LNCaP clone FGC (cell line): Measurements from ENCODE around the gene GLI2.

Source experiments
- DNase-seq: peaks from one replicate; pipeline ENCODE4 v3.0.0-alpha.2; 2011; ENCODE audit warnings: low read depth
- H3K4me3 ChIP-seq: 2 replicates; pipeline ENCODE4 v1.5.1; 2011; ENCODE audit warnings: mild to moderate bottlenecking, low read depth, low read length, control low read depth
- TF ChIP-seq, protein P1 (sequence below): IDR thresholded peaks from 2 replicates; pipeline ENCODE4 v1.5.1; 2012; ENCODE audit warnings: mild to moderate bottlenecking; ENCODE audit not compliant: control insufficient read depth, insufficient read depth; ENCODE audit errors: extremely low read depth

GLI2 gene

DNA sequence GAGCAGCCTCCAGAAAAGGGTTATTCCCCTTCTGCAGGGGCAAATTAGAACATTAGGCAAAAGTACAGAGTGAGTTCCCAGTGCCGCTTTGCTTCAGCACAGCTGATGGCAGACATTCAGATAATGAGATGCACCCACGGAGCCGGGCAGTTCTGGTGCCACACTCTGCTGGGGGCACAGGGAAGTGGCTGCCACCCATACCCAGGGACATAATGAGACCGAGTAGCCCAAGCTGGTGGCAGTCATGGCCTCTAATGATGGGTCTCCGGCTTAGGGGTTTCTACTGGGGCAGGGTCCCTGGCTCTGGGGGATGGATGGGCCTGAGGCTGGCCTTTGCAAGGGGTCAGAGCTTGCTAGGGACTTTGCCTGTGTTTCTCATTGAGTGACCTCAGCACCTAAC is 26.2 kb downstream of the GLI2 start:
- no peak for DNase-seq
- TF ChIP-seq, protein P1, sequence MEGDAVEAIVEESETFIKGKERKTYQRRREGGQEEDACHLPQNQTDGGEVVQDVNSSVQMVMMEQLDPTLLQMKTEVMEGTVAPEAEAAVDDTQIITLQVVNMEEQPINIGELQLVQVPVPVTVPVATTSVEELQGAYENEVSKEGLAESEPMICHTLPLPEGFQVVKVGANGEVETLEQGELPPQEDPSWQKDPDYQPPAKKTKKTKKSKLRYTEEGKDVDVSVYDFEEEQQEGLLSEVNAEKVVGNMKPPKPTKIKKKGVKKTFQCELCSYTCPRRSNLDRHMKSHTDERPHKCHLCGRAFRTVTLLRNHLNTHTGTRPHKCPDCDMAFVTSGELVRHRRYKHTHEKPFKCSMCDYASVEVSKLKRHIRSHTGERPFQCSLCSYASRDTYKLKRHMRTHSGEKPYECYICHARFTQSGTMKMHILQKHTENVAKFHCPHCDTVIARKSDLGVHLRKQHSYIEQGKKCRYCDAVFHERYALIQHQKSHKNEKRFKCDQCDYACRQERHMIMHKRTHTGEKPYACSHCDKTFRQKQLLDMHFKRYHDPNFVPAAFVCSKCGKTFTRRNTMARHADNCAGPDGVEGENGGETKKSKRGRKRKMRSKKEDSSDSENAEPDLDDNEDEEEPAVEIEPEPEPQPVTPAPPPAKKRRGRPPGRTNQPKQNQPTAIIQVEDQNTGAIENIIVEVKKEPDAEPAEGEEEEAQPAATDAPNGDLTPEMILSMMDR = no peak
- H3K4me3 ChIP-seq = no peak overlapping the region

DNA sequence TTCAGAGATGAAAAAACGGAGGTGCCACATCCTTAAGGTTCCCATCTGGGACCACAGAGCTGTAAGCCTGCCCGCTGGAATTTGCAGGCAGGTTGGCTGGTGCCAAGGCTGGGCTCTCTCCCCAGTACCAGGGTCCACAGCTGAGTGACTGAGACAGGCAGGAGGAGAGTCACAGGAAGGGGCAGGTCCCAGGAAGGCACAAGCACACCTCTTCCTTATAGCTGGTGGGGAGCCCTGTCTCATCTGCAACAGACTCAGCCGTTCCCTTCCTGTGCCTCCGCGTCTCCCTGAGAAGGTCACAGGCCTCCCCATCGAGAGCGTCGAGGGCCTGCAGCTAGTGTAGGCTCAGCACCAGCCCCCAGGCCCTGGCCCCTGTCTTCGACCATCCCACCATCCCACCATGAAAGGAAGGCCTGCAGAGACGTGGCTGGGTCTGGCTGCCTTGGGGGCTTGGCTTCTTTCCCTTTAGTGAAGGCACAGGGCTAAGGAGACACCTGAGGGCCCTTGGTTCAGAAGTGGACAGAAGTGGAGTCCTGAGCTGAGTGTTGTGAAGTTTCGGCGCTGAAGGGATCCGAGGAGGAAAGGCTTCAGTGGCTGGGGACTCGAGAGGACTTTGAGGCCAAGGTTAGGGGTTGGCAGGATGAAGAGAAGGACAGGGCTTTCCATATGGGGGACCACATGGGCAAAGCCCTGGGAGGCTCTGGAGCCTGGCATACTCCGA is 26.8 kb downstream of the GLI2 start:
- DNase-seq = no peak
- no peak overlapping the region for H3K4me3 ChIP-seq
- TF ChIP-seq, protein P1 = no peak

DNA sequence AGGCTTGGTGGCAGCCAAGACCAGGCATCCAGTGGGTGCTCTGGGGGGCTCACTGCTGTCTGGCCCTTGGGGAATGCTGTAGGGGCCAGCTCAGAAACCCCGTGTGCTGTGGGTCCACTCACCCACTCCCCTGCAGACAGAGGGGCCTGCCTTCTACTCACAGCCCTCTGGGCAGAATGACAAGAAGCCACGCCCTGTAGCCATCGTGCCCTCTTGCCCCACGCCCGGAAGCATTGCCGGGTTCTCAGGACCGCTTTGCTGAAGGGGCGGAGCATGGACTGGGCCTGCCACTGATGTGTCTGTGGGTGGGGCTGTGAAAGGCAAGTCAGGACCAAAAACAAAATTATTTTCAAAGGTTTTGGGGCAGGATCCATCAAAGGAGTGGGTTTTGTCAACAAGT is 27.8 kb downstream of the GLI2 start:
- TF ChIP-seq, protein P1 = no peak
- H3K4me3 ChIP-seq = no peak overlapping the region
- DNase-seq = no peak

DNA sequence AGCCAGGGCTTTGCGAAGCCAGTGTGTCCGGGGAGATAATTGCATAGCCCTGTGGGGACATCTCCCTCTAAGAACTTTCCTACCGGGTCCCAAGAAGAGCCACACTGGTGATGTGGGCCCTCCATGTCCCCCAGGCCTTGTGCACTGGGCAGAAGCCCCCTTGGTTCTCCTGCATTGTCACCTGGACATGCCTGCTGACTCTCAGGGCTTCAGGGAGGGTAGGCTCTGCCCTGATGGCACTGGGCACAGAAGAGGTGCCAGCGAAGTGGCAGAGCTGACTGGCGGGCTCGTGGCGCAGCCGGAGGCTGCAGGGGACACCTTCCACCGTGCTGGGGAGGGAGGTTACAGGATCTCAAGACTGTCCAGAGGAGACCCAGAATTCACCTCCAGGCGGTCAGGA is 28.3 kb downstream of the GLI2 start:
- no peak for DNase-seq
- TF ChIP-seq, protein P1 = no peak
- H3K4me3 ChIP-seq = no peak overlapping the region

DNA sequence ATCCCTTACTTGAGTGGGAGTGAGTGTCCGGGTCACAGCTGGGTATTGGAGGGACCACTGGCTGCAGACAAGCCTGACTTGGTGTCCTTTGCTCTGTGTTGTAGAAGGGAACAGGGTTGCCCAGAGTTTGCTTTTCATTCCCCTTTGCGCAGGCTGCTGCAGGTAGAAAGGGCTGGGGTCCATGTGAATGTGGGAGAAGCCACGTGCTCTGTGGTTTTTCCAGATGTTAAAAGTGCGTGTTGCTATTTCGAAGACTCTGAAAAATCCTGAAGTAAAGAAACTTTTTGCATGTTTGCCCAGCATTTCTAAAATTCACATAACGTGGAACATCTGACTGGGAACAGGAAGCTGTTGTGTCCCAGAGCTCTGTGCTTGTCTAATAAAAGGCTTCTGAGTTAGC is 28.8 kb downstream of the GLI2 start:
- TF ChIP-seq, protein P1 = no peak
- no peak for DNase-seq
- H3K4me3 ChIP-seq = no peak overlapping the region

DNA sequence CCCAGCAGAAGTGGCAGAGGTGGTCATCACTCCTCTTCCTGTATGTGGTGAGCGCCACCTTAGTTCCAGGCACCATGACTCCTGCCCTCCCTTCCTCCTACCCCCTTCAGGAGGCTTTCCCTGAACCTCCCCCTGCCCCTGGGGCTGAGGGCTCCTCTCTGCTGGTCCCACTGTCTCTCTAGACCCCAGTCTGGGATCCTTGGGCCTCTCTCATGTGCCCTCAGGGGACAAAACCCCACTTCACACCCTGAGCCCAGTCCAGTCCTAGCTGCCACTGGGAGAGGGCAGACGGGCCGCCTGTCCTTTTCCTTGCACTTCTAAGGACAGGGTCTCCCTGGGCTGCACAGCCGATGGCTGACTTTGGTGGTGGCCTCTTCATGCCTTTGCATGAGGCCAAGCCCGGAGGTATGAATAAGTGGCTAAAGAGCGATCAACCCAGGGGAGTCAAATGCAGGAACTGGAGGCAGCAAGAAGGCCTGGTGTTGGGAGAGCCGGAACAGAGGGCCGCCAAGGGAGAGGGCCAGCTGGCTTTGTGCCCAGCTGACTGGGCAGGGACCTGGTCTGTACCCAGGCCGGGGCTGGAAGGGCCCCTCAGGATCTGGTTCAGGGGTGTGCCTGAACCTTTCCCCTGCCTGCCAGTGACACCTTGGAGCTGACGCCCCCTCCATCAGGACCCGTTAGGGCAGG is 29.5 kb downstream of the GLI2 start:
- no peak overlapping the region for H3K4me3 ChIP-seq
- TF ChIP-seq, protein P1 = no peak
- no peak for DNase-seq
